Stimulated activated naive CD4-positive, alpha-beta T cell treated with Interleukin-2 at 50 U/mL for 16 hours (primary cell): ENCODE measurements around the gene RREB1.

Experiments
- DNase-seq: peaks from one replicate; lab custom pipeline; 2025; lab: John Stamatoyannopoulos, UW

The RREB1 gene

DNA sequence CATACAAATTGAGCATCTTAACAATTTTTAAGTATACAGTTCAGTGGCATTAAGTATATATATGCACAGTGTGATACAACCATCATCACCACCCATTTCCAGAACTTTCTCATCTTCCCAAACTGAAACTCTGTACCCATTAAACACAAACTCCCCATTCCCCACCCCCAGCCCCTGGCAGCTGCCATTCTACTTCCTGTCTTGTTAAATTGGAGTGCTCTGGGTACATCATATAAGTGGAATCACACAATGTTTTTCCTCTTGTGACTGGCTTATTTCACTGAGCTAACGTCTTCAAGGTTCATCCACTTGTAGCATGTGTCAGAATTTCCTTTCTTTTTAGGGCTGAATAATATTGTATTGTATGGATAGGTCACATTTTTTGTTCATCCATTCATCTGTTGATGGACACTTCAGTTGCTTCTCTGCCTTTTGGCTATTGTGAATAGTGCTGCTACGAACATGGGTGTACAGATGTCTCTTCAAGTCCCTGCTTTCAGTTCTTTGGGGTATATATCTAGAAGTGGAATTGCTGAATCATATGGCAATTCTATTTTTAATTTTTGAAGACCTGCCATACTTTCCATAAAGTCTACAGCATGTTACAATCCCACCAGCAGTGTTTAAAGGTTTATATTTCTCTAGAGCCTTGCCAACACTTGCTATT is 19.6 kb upstream of the RREB1 start:
- no peak for DNase-seq

DNA sequence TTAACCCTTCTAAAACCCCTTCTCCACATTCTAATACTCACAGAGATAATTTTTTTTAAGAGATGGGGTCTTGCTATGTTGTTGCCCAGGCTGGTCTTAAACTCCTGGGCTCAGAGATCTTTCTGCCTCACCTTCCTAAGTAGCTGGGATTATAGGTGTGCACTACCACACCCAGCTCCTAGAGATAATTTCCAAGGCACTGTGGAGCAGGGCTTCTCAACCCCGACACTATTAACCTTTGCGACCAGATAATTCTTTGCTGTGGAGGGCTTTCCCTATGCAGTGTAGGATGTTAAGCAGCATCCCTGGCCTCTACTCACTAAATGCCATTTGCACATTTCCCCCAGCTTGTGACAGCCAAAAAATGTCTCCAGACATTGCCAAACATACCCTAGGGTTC is 8.8 kb upstream of the RREB1 start:
- DNase-seq: no peak

DNA sequence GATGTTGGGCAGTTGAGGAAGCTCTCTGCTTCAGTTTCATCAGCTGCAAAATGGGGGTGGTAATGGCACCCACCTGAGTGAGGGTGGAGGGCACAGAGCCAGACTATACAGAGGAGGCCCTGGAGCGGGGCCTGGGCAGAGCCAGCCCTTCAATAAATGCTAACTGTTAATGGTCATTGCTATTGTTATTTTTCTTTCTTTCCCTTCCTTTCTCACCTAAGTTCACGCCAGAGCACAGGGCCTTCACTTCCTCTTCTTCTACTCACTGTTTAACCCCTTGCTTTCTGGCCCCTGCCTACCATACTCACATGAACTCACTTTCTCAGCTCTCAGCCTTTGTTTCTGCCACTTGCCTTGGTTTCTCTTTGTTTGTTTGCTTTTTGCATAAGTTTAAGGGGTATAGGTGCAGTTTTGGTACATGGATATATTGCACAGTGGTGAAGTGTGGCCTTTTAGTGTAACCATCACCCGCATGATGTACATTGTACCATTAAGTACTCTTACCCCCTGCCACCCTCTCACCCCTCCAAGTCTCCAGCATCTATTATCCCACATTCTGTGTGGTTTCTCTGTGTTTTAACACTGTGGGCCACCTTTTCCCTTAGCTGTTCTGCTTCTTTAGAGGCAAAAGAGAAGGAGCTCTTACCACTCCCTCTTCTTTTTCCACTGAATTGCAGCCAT is 7.5 kb upstream of the RREB1 start:
- DNase-seq: no peak

DNA sequence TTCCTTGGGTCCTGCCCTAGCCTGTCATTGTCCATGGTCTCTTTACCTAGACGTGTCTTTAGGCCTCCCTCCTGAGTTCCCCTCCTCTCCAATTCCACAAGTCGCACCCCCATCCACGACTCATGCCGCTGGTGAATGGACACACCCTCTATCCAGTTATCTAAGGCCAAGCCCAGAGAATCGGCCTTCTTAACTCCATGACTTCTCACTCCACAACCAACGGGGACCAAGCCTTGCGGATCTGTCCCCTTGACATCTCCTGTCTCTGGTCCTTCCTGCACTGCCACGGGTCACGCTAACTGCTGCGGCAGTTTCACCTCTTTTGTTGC is 7.0 kb upstream of the RREB1 start:
- DNase-seq: no peak

DNA sequence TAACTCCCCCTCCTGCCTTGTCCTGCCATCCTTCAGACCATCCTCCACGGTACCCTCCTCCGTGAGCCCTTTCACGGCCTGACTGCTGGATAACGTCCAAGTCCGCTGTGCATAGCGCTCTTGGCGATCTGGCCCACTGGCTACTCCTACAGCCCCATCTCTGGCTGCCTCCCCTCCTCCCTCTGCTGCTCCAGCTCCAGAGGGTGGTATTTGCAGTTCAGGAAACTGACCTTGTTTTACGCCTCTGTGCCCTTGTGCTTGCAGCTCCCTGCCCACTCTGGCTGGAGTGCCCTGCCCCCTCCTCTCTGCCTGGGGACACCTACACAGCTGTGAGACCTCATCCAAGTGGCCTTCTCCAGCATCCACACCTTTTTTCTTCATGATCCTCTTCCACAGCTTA is 6.5 kb upstream of the RREB1 start:
- DNase-seq: no peak

DNA sequence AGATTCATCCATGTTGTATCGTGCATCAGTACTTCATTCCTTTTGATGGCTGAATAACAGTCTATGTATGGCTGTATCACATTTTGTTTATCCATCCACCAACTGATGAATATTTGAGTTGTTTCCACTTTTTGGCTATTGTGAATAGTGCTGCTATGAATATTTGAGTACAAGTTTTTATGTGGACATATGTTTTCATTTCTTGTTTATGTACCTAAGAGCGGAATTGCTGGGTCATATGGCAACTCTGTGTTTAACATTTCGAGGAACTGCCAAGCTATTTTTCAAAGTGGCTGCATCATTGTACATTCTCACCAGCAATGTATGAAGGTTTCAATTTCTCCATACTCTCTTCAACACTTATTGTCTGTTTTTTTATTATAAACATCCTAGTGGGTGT is 3.0 kb upstream of the RREB1 start:
- no peak for DNase-seq

DNA sequence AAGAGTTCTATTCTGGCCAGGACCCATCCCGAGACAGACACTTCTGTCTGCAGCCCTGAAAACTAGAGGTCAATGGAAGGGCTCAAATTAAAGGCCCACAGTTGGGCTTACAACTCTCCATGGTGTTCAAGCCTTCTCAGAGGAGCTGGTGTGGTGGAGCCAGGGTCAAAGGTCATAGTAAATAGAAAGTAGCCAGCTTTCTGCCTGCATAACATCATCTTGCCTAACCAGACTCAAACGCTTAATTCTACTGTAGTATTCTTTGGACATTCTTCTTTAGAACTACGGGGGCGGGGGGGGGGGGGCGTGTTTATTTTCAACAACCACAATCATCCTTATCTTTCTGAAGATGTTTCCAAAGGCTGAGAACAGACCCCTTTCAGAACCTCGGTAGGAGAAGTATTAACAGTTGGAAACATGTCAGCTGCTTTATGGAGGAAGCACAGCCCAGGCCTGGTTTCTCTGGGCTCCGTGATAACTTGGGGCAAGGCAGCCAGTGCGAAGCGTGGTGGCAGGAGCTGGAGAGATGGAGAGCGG is 1.5 kb upstream of the RREB1 start:
- DNase-seq: no peak

DNA sequence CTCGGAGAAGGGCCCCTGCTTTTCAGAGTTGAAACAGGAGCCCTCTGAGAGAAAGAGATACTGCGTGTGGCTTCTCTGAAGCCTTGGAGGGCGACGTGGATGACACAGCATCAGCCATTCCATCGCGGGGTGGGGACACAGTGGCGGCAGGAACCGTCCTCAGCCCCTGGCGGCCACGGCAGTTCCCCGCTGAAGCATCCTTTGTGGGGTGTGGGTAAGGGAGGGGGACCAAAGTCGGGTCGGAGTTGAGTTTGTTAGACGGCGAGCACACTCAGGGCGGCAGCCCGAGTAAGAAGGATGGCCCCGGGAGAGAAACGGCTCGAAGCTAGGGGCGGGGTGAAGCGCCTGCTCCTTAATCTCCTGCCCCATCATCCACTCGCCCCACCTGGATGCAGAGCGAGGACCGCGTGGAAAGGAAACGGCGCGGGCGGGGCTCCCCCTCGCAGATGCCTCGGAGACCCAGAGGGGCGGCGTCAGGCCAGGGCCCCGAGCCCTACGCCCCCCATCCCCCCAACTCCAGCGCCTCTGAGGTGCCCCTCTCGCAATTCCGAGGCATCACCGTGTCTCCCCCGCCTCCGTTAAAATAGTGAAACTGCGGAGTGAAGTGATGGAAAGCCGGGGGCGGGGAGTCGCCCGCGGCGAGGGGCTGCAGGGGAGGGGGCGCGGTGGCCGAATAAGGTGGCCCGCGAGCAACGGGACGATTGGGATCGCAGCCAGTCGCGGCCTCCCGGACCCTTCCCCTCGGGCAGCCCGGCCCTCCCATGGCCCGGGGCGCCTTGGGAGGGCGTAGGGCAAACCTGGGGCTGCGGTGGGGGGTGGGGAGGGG is 796 bp upstream of the RREB1 start:
- peak; percentile 73 for DNase-seq

DNA sequence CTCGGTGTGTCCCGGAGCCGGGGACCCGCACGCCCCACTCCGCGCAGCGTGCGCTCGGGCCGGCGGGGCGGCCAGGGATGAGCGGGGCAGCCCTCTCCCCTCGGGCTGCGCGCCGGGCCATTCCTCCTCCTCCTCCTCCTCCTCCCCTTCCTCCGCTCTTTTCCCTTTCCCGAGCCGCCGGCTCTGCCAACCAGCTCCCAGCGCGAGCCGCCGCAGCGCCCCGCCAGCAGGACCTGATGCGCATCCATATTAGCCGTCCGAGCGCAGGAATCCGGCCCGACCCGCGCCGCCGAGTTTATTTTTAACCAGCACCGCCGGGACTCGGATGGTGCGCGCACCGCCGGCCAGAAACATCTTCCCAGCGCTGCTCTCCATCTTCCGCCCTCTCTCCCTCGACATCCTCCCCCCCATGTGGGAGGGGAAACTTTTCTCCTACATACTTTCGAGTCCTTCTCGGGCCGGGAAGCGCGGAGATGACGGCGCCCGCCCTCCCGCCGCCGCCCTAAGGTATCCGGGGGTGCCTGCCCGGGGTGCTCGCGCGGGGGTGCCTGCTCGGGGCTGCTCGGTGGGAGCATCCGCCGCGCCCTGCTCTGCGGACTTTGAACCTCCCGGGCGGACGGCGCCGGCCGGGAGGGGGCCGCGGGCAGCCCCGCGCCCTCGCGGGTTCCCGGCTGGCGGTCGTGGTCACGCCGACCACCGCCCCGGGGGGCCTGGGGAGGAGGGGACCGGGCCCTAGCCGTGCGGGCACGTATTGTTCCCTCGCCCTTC is 619 bp downstream of the RREB1 start:
- DNase-seq: peak; percentile 40

DNA sequence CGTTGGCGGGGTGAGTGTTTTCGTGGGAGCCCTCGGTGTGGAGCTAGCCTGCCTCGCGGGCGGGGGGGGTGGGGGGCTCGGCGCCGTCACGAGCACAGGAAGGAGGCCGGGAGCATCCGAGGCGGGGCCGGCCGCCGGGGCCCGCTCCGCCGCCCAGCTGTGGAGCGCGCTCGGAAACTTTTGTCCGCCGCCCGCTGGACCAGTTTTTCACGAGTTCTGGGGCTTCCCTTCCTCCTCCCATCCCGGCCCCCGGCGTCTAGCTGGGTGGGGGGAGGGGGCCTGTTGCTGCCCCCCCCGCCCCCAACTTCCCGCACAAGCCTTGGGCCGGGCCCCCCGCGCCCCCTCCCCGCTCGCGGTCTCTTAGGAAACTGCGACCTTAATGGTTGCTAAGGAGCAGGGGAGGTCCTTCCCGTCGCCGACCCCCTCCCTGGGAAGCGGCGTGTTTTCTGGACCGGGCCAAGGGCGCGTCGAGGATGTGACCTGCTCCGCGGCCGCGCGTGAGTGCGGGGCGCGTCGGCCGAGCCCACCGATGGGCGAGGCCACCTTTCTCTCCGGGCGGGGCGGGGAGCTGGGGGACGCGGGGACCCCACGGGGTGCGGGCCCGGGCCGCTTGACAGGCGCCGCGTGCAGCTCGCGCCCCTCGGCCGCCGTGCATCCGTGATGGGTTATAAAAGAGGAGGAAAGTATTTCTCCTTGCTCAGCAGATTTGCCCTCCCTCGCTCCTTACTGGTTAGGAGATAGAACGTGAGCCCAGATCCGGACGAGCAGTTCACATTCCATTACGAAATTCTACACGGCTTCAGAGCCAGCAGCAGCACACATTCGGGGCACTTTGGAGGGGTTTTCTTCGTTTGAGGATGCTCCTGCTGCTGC is 1.4 kb downstream of the RREB1 start:
- peak; percentile 41 for DNase-seq

DNA sequence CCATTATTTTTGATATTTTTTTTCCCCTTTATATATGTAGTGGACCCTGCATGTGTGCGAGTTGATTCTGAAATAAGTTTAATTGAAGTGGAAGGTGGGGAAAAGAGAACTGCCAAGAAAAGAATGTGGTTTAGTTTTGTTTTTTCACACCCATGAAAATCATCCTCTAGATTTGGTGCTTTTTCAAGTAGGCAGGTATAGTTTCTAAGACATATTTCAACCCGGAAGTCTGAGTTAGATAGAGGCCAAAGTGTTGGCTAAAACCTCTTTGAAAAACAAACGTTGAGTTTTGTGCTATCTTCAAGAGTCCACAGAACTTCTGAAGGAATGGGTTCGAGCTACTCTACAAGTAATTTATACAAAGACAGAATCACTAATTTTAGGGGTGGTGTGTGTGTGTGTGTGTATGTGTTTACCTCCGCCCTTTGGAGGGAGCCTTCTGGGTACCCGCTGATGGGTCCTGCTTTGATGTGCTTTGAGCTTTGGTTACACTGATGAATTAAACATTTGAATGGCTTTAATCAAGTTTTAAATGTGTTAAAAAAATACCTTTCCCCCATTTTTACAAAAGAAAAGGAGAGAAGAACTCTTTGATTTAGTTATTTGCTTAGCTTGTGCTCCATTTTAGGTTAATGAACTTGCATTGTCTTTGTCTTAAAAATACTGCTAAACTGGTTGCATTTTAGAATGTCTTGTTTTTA is 2.5 kb downstream of the RREB1 start:
- DNase-seq: no peak

DNA sequence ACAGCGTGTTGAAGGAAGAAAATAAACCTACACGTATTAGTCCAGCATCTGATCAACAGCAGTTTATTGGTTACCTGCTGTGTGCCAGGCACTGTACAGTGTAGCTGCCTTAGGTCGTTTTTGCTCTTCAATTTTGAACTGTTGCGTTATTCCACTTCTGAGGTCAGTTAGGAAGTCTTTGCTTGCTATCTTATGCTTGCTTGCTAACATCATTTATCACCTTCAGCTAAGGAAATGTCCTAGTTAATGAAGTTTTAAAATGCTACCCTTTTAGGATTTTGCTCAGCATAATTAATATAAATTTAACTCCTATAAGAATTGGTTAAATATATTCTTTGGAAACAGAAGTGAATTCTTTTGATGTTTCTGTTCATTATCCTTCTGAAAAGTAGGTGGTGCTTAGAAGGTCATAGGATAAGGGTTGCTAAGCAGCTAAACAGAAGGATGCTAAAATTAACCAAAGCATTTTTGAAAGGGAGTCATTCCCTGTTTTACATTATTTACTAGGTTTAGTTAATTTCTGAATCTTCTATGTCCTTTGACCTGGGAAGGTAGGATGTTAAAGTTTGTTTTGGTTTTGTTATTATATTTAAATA is 3.4 kb downstream of the RREB1 start:
- DNase-seq: no peak

DNA sequence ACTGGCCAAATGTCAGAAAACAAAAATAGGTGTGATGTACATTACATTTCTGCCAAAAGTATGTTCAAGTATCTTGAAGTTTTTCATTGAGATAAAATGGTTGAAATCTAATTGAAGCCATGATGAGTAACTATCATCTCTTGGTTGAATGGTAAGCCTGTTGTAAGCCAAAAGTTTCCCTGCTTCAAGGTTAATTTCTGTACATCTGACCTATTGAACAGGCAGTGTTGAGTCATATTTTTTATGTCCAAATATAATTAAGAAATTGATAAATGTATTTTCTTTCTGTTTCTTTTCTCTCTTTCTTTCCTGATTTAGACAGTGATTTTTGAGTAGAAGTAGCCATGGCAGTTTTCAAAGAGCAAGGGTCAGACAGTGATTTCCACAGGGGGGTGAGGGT is 4.4 kb downstream of the RREB1 start:
- DNase-seq: no peak

DNA sequence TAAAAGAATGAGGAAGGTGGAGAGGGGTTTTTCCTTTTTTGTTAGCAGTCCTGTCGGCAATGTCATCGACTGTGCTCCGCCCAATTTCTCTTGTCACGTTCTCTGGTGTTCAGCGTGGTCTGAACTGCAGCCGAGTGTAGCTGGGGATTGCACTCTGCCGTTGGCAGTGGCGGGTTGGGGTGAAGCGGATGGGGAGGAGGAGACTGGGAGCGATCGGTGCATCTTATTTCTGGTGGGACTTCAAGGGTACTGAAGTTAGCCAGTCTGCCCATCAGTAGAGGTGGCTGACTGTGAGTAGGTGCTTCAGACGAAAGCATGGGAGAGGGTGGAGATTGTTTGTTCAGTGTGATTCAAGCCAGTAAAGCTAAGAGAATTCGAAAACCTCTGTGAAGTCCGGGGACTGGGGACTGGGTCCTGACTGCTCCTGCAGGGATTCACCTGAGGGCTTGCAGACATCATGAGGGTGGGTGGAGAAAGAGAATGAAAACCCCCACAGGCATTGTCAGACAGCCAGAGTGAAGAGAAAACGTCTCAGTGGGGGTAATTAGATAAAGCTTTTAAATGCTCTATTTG is 5.1 kb downstream of the RREB1 start:
- DNase-seq: no peak

DNA sequence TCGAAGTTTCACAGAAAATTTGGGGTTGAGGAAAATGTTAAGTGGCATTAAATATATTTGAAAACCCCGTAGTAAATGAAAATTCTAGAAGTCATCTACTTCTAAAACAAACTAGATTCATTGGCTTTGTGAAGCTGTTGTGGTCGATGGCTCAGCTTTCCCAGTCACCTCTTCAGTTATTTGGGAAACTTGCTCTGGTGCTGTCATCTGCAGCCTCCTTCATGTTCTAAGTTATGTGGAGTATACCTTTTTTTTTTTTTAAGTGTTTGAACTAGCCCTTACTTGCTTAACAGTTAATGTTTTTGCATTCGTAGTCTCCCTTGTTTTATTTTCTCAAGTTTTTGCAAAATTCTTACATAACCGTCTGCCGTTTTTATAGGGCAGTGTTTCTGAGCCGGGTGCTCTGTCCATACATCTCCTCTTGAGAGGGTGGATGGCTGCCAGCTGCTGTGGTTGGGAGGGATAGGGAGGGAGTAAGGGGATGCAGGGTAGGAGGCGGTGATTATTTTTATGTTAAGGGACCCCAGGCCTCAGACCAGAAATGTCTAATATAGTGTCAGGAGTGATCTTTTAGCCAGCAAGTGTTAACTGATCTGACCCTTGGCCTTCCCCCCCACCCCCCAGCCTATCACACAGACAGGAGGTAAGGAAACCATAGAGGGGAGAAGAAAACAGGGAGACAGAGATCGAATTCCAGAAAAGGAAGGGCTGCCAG is 7.1 kb downstream of the RREB1 start:
- no peak for DNase-seq

DNA sequence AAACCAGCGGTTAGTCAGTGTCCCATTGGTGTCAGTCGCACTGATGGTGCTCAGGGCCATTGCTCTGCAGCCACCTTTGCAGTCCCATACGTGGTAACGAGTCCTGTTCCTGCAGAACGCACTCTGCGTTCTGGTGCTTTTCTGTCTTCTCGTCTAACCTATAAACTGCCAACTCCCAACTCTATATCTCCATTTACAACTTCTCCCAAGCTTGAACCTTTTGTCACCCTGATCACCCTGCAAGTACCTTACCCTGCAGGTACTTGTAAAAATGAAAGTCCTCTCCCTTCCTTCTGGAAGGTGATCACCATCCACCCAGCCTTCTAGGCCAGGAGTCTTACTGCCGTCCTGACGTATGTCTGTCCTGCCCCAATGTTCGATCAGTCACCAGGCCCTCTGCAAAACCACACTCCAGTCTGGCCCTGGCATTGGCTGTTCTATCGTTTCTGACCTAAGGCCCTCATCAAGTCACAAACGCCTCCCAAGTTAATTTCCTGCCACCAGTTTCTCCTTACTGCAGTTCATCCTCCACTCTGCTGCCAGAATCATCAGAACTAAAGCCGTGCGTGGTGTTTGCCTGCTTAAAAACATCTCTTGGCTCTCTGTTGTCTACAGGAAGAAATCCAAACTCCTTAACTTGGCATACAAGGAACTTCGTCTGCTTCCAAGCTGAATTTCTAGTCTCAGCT is 7.9 kb downstream of the RREB1 start:
- DNase-seq: no peak

DNA sequence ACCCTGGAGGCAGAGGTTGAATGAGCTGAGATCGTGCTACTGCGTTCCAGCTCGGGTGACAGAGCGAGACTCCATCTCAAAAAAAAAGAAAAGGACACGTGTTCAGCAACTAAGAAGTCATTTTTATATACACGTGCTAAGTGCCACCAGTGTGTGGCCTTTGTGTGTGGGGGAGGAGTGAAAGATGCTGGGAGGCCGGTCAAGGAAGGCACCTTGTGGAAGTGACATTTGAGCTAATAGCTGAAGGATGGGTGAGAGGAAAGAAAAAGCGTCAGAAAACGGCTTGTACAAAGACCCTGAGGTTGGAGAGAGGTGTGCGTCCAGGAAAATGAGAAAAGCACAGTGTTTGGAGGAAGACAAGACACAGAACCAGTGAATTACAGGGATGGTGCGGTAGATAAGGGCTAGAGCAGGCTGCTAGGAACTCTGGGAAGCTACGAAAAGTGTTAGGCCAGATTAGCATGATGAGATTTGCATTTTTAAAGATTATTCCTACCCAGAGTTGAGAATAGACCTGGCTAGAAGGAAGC is 11.6 kb downstream of the RREB1 start:
- no peak for DNase-seq

DNA sequence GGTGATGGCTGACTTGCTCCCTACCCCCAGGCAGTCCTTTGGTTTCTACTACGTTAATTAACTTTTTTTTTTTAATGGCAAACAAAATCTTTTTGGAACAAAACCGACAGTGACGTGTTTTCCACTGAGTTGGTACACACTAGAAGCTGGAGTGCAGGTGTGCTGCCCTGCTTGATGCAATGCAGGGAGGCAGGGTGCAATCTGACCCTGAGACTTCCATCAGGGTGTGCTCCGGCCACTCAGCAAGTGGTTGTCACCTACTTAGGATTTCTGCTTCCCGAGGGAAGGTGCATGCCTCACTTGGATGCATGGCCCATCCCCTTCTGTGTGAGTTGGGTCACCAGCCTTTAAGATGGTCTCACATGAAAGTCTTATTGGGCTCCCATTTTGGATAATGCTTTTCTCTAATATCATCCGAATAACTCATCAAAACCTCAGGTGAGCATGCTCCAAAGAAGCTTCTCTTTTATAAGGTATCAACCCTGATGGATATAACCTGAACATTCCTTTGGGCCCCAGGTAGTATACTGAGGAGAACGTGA is 14.0 kb downstream of the RREB1 start:
- no peak for DNase-seq
